ENCODE results near the gene DMXL2. TPM values are rescaled to one million over a fixed set of nuclear protein-coding genes. Genes with fewer than 3 reads are reported as not detected.

Gene DMXL2
- total and polyA plus RNA-seq, 9 of the 15 experiments (the other 6 are each of a cell fraction or from before 2014, with no cell fraction given): 9.3 to 57.7 (median 30.7) TPM

GRCh38 chr15:51634591-51635198 lies 12.1 kb upstream of the DMXL2 start (continued):
- TF ChIP-seq FOXA3 (CRISPR knock-in tag; conservative IDR thresholded peaks at IDR 0.05 in 1 of 2, IDR thresholded peaks at IDR 0.05 in 1 of 2) (no peak), NCOA2 (IDR thresholded peaks at IDR 0.05; ENCODE audit: partially characterized antibody in 2 of 2) (no peak), CCNT2 (IDR thresholded peaks at IDR 0.05; ENCODE audit: borderline replicate concordance, extremely low read depth, insufficient read length, low read depth, low read length) (no peak), CREM (IDR thresholded peaks at IDR 0.05; ENCODE audit: low read depth) (no peak), ZBTB49 (CRISPR knock-in tag; IDR thresholded peaks at IDR 0.05; ENCODE audit: borderline replicate concordance) (no peak), HSF4 (CRISPR knock-in tag; IDR thresholded peaks at IDR 0.05; ENCODE audit: borderline replicate concordance) (peak; percentile 87; the same call in 1 of the 2 replicates), SAP30 (IDR thresholded peaks at IDR 0.05; ENCODE audit: borderline replicate concordance, insufficient read depth, low read depth, low read length, poor library complexity, severe bottlenecking) (no peak)
- TF ChIP-seq, protein P1, sequence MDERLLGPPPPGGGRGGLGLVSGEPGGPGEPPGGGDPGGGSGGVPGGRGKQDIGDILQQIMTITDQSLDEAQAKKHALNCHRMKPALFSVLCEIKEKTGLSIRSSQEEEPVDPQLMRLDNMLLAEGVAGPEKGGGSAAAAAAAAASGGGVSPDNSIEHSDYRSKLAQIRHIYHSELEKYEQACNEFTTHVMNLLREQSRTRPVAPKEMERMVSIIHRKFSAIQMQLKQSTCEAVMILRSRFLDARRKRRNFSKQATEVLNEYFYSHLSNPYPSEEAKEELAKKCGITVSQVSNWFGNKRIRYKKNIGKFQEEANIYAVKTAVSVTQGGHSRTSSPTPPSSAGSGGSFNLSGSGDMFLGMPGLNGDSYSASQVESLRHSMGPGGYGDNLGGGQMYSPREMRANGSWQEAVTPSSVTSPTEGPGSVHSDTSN (CRISPR knock-in tag; IDR thresholded peaks at IDR 0.05; ENCODE audit: low read depth): no peak
- TF ChIP-seq, protein P1 (tag; conservative IDR thresholded peaks at IDR 0.05; ENCODE audit: low read depth): no peak; the same call in 1 of the 2 replicates
- TF ChIP-seq, protein P2, sequence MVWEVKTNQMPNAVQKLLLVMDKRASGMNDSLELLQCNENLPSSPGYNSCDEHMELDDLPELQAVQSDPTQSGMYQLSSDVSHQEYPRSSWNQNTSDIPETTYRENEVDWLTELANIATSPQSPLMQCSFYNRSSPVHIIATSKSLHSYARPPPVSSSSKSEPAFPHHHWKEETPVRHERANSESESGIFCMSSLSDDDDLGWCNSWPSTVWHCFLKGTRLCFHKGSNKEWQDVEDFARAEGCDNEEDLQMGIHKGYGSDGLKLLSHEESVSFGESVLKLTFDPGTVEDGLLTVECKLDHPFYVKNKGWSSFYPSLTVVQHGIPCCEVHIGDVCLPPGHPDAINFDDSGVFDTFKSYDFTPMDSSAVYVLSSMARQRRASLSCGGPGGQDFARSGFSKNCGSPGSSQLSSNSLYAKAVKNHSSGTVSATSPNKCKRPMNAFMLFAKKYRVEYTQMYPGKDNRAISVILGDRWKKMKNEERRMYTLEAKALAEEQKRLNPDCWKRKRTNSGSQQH (CRISPR knock-in tag; IDR thresholded peaks at IDR 0.05): peak; percentile 73; the same call in 1 of the 2 replicates
- TF ChIP-seq, protein P3, sequence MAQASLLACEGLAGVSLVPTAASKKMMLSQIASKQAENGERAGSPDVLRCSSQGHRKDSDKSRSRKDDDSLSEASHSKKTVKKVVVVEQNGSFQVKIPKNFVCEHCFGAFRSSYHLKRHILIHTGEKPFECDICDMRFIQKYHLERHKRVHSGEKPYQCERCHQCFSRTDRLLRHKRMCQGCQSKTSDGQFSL (CRISPR knock-in tag; IDR thresholded peaks at IDR 0.05): no peak
- TF ChIP-seq, protein P3 (tag; IDR thresholded peaks at IDR 0.05): peak in 1 of 2 experiments; percentile 89; a peak in 1 of 4 replicates
- TF ChIP-seq, protein P4, sequence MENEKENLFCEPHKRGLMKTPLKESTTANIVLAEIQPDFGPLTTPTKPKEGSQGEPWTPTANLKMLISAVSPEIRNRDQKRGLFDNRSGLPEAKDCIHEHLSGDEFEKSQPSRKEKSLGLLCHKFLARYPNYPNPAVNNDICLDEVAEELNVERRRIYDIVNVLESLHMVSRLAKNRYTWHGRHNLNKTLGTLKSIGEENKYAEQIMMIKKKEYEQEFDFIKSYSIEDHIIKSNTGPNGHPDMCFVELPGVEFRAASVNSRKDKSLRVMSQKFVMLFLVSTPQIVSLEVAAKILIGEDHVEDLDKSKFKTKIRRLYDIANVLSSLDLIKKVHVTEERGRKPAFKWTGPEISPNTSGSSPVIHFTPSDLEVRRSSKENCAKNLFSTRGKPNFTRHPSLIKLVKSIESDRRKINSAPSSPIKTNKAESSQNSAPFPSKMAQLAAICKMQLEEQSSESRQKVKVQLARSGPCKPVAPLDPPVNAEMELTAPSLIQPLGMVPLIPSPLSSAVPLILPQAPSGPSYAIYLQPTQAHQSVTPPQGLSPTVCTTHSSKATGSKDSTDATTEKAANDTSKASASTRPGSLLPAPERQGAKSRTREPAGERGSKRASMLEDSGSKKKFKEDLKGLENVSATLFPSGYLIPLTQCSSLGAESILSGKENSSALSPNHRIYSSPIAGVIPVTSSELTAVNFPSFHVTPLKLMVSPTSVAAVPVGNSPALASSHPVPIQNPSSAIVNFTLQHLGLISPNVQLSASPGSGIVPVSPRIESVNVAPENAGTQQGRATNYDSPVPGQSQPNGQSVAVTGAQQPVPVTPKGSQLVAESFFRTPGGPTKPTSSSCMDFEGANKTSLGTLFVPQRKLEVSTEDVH (IDR thresholded peaks at IDR 0.05; ENCODE audit: low read depth, partially characterized antibody): no peak
